ENCODE measurements around the gene NPHP3. TPM values are rescaled to one million over a fixed set of nuclear protein-coding genes. Genes with fewer than 3 reads are reported as not detected.
"Not testable (repeated sequence)": the region's sequence is repeated elsewhere in the genome, so short reads cannot be mapped to it uniquely, and the experiment has no call there.

Gene NPHP3
- polyA plus RNA-seq, 1 donor: 29.2 TPM

GRCh38 chr3:132641837-132642538 is 80.2 kb downstream of the NPHP3 start:
- DNase-seq (ENCODE audit: low read depth): peak; percentile 47

GRCh38 chr3:132641427-132641826 is 80.8 kb downstream of the NPHP3 start:
- not testable (repeated sequence) for DNase-seq (ENCODE audit: low read depth)

GRCh38 chr3:132638706-132639105 is 83.5 kb downstream of the NPHP3 start:
- DNase-seq (ENCODE audit: low read depth): no peak

GRCh38 chr3:132637590-132637989 is 84.6 kb downstream of the NPHP3 start:
- DNase-seq (ENCODE audit: low read depth): no peak

- no peak for DNase-seq (ENCODE audit: low read depth)
These were observed 87.2 kb downstream of the NPHP3 start for GRCh38 chr3:132635052-132635451.

Other genes with a start within 250 kb of the NPHP3 start
- 1.6 TPM for gene ACKR4, start 125.1 kb downstream of the NPHP3 start, polyA plus RNA-seq (ENCODE audit: insufficient read length)
- gene ACAD11, start 62.6 kb downstream of the NPHP3 start, polyA plus RNA-seq (ENCODE audit: insufficient read length): 11.3 TPM
- gene UBA5, start 62.1 kb downstream of the NPHP3 start, polyA plus RNA-seq (ENCODE audit: insufficient read length): 32.4 TPM